Measurements from ENCODE around the gene TLE1.

GRCh38 chr9:81543695-81544094 lies 145.7 kb downstream of the TLE1 start:
- no peak for TF ChIP-seq CTCF (conservative IDR thresholded peaks at IDR 0.05)
- TF ChIP-seq ZFX (IDR thresholded peaks at IDR 0.05), result no peak
